Type B pancreatic cell (in vitro differentiated cells): ENCODE results near the gene PYGB. TPM values are rescaled to one million over a fixed set of nuclear protein-coding genes. Genes with fewer than 3 reads are reported as not detected.

Source experiments
- DNase-seq: peaks from one replicate; pipeline ENCODE4 v3.0.0; 2021; ENCODE audit warnings: mixed read lengths; ENCODE audit not compliant: unreplicated experiment; ENCODE audit errors: extremely low spot score
- H3K27ac Mint-ChIP-seq: 2 replicates; pipeline ENCODE4 v1.8.0; 2021; ENCODE audit warnings: mild to moderate bottlenecking, mixed read lengths
- H3K27me3 Mint-ChIP-seq: 2 replicates; pipeline ENCODE4 v1.8.0; 2021; ENCODE audit warnings: mixed read lengths
- H3K36me3 Mint-ChIP-seq: 2 replicates; pipeline ENCODE4 v1.8.0; 2021; ENCODE audit warnings: mixed read lengths
- H3K4me1 Mint-ChIP-seq: one replicate; pipeline ENCODE4 v1.8.0; 2021; ENCODE audit warnings: mixed read lengths; ENCODE audit not compliant: unreplicated experiment
- H3K4me3 Mint-ChIP-seq: 2 replicates; pipeline ENCODE4 v1.8.0; 2021; ENCODE audit warnings: mild to moderate bottlenecking, mixed read lengths
- H3K9me3 Mint-ChIP-seq: 2 replicates; pipeline ENCODE4 v1.8.0; 2021; ENCODE audit warnings: mixed read lengths
- CTCF ChIP-seq: fragments of 200-600 bp; sonication (generic); conservative IDR thresholded peaks from 2 replicates; pipeline ENCODE4 v1.5.0; 2021; ENCODE audit warnings: antibody characterized with exemption, mild to moderate bottlenecking
- total RNA-seq: library from RNA; stranded (reverse); gene quantifications from 2 replicates; pipeline ENCODE4 v1.2.1, GENCODE V29; 2021; ENCODE audit warnings: low replicate concordance

Gene PYGB
- total RNA-seq, 1 donor from 2014 or later: 52.2 TPM

- Mint-ChIP-seq H3K9me3 (no peaks in the 10 kb centered on the region), H3K36me3 (no peaks in the 10 kb centered on the region), H3K27ac (peak overlapping the region; percentile 75), H3K27me3 (peaks cover 12% of the 10 kb centered on the region), H3K4me1 (peaks cover 31% of the 10 kb centered on the region), H3K4me3 (peak overlapping the region; percentile 95)
- no peak for TF ChIP-seq CTCF
- no peak for DNase-seq
Observed at GRCh38 chr20:25247518-25247955, 348 bp upstream of the PYGB start.

- Mint-ChIP-seq H3K4me1 (peaks cover 34% of the 10 kb centered on the region), H3K4me3 (peak overlapping the region; percentile 91), H3K27ac (peak overlapping the region; percentile 81), H3K27me3 (peaks cover 9% of the 10 kb centered on the region), H3K9me3 (no peaks in the 10 kb centered on the region), H3K36me3 (no peaks in the 10 kb centered on the region)
- no peak for TF ChIP-seq CTCF
- DNase-seq: no peak
Observed at GRCh38 chr20:25248786-25249172, 894 bp downstream of the PYGB start.

- peak overlapping the region; percentile 81 for H3K27ac Mint-ChIP-seq
- H3K36me3 Mint-ChIP-seq: no peaks in the 10 kb centered on the region
- TF ChIP-seq CTCF: no peak
- peaks cover 9% of the 10 kb centered on the region for H3K27me3 Mint-ChIP-seq
- peak overlapping the region; percentile 91 for H3K4me3 Mint-ChIP-seq
- H3K4me1 Mint-ChIP-seq: peaks cover 34% of the 10 kb centered on the region
- no peaks in the 10 kb centered on the region for H3K9me3 Mint-ChIP-seq
- DNase-seq: no peak
Observed at GRCh38 chr20:25249198-25249931, 1.5 kb downstream of the PYGB start.

GRCh38 chr20:25250508-25250907 is 2.6 kb downstream of the PYGB start:
- Mint-ChIP-seq H3K4me3 (peak overlapping the region; percentile 91), H3K36me3 (no peaks in the 10 kb centered on the region), H3K27ac (no peak overlapping the region), H3K9me3 (no peaks in the 10 kb centered on the region), H3K27me3 (peaks cover 9% of the 10 kb centered on the region), H3K4me1 (peaks cover 34% of the 10 kb centered on the region)
- TF ChIP-seq CTCF: no peak
- DNase-seq: no peak

- TF ChIP-seq CTCF: no peak
- H3K27me3 Mint-ChIP-seq: peaks cover 9% of the 10 kb centered on the region
- no peaks in the 10 kb centered on the region for H3K36me3 Mint-ChIP-seq
- peak overlapping the region; percentile 55 for H3K4me3 Mint-ChIP-seq
- peaks cover 34% of the 10 kb centered on the region for H3K4me1 Mint-ChIP-seq
- H3K27ac Mint-ChIP-seq: no peak overlapping the region
- no peaks in the 10 kb centered on the region for H3K9me3 Mint-ChIP-seq
- no peak for DNase-seq
Observed at GRCh38 chr20:25251019-25251418, 3.1 kb downstream of the PYGB start.
